ENCODE results near the gene TXNDC11.

GRCh38 chr16:11672206-11673090 is 70.2 kb downstream of the TXNDC11 start:
- no peak for TF ChIP-seq EZH2 (IDR thresholded peaks at IDR 0.05; ENCODE audit: borderline replicate concordance, low read depth, low read length, poor library complexity, severe bottlenecking)
- TF ChIP-seq, protein P1, sequence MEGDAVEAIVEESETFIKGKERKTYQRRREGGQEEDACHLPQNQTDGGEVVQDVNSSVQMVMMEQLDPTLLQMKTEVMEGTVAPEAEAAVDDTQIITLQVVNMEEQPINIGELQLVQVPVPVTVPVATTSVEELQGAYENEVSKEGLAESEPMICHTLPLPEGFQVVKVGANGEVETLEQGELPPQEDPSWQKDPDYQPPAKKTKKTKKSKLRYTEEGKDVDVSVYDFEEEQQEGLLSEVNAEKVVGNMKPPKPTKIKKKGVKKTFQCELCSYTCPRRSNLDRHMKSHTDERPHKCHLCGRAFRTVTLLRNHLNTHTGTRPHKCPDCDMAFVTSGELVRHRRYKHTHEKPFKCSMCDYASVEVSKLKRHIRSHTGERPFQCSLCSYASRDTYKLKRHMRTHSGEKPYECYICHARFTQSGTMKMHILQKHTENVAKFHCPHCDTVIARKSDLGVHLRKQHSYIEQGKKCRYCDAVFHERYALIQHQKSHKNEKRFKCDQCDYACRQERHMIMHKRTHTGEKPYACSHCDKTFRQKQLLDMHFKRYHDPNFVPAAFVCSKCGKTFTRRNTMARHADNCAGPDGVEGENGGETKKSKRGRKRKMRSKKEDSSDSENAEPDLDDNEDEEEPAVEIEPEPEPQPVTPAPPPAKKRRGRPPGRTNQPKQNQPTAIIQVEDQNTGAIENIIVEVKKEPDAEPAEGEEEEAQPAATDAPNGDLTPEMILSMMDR (conservative IDR thresholded peaks at IDR 0.05; ENCODE audit: low read depth, low read length), result no peak
